COLO668 (cell line): ENCODE measurements around the gene GTPBP3.

Experiments used
- DNase-seq: peaks from one replicate; lab custom pipeline; 2025; ENCODE audit not compliant: unreplicated experiment; lab: John Stamatoyannopoulos, UW

GTPBP3 gene

DNA sequence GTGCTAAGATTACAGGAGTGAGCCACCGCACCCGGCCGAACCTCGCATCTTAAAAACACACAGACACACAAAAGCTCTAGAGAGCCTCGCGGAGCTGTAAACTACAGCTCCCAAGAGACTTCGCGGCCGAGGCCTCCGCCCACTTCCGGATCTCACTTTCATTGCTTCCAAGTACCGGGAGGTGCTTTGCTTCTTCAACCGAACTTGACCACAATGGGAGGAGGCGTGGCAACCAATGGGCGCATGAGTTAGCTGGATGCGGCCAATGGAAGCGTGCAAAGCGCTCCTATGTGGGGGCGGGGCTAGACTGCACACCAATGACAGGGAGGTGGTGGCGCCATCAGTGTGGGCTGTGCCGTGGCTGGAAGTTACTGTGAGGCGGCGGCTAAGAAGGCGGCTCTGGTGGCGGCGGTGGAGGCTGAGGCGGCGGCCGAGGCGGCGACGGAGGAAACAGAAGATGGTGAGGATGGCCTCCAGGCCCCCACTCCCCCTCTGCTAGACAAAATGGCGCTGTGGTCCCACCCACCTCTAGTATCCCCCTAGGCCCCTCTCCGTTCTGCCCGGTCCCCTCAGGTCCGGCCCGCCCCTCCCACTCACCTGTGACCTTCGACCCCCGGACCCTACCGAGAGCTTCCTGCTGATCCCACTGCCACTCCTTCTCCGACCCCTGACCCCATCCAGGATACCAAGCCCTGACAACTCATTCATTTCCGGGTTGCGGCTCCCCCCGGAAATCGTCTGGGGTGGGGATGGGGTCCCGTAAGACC lies 28.0 kb upstream of the GTPBP3 start, which contains the start of gene DDA1:
DDA1 (plus strand) TSS at position 366 of the 767 bp plus-strand sequence; CDS start at position 458, 92 bp downstream.
- DNase-seq: peak; percentile 98

DNA sequence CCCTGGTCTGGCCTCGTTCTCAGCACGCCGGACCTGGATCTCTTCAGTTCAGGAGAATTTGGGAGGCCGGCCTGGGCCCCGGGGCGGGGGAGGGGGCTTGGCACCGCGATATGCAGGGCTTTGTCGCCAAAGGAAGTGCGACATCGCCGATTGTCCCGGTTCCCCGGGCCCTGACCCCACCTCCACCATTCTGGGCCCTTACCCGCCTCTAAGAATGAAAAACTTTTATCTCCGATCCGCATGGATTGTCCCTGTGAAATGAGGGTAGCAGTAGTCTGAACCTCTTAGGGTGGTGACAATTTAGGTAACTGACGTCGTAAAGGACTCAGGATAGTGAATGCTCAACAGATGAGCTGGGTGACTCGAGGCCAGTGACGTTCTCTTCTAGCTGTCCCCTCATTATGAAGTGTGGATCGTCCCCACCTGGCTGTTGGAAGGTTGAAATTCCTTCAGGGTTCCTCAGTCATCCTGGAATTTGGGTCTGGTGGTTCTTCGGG lies 27.3 kb upstream of the GTPBP3 start:
- DNase-seq: no peak

DNA sequence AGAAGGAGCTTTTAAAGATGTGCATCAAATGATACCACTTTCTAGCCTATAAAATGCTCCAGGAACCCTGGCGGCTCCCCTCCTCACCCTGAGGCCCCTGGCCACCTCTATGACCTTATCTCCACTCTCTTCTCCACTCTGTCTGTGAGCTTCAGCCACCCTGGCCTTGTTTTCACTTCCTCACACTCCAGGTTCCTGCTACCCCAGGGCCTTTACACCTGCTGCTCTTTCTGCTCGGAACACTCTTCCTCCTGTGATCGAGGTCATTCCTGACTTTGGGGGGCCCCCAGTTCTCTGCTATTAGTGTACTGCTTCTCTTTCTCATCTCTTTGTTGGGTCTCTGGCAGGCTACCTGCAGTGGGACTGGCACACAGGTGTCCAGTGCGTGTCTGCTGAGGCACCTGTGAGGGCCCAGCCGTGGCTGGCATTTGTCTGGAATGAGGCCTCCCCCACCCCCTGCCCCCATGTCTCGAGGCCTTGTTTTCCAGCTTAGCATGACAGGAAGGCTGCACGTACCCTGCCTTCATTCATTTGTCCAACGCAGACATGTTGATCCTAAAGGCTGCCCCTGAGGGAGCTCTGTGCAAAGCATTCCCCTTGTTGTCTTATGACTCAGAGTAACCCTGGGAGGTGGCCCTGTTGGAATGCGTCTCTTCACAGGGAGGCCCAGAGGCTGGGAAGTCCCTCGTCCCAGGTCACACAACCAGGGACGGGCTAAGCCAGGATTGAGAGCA lies 25.7 kb upstream of the GTPBP3 start:
- no peak for DNase-seq

DNA sequence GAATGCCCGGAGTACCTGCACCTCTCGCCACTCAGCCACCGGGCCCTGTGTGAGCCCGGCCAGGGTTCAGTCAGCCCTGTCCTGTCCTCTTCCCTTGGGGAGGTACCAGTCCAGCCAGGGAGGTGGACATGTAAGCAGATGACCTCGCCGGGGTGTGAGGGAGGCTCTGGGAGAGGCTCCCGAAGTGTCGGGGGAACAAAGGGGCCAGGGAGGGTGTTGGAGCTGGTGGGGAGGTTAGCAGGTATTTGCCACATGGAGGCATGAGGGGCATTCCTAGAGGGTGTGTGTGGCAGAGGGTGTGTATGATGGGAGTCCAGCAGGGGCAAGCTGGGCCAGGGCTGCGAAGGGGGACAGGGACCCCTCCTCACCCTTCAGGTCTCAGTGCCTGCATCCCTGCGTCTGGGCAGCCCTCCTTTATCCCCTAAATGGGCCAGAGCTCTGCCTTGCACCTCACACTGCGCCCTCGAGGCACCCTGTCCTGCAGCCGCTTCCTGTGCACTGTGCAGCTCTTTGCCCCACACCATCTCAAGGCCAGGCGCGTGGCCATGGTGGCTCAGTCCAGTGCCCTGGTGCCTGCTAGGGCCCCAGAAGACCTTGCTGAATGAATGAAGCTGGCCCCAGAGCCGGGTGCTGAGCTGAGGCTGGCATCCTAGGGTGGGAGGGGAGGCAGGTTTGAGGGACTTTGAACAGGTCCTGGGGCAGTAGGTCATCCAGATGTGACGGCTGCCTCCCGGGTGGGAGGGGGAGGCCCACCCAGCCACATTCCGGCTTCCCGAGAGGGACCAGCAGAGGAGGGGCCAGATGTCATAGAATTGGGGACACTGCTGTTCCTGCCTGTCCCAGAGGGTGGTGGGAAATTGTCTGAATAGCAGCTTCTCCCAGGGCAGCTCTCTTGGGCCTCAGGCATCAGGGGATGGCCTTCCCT lies 24.9 kb upstream of the GTPBP3 start:
- DNase-seq: no peak

DNA sequence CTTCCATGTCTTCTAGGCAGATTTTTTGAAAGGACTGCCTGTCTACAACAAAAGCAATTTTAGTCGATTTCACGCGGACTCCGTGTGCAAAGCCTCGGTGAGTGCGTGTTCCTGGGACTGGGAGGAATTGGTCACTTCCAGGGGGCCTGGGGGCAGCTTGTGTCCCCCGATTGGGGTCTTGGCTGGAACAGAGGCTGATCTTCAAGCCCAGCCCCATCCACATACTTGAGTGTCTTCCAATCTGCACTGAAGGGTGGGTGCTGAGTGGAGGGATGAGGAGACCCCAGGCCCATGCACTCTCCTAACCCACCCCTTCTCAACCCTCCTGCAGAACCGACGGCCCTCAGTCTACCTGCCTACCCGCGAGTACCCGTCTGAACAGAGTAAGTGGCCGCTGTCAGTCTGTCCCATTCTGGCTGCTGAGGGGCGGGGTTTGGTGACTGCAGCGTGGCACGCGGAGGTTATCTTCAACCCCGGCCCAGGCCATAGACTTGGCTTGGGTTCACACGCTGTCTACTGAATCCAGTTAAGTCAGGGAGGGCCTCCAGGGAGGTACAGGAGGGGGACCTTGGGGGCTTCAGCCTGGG lies 23.3 kb upstream of the GTPBP3 start:
- no peak for DNase-seq

DNA sequence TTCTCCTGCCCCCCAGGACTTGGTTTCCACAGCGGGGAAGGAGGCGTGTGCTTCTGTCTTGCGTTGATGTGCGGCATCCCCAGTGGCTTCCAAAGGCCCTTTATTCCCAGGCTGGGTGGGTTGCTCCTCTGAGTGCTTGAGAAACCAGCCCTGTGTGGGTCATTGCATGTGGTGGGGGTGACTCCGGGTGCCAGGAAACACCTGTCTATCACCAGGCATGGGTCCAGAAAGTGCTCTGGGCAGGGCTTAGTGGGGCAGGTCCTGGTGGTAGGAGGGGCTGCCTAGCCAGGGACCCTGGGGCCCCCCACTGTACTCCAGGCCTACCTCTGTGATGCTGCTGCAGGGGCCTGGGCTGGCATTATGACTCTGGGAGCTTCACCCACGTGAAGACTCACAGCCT lies 18.4 kb upstream of the GTPBP3 start:
- DNase-seq: no peak

DNA sequence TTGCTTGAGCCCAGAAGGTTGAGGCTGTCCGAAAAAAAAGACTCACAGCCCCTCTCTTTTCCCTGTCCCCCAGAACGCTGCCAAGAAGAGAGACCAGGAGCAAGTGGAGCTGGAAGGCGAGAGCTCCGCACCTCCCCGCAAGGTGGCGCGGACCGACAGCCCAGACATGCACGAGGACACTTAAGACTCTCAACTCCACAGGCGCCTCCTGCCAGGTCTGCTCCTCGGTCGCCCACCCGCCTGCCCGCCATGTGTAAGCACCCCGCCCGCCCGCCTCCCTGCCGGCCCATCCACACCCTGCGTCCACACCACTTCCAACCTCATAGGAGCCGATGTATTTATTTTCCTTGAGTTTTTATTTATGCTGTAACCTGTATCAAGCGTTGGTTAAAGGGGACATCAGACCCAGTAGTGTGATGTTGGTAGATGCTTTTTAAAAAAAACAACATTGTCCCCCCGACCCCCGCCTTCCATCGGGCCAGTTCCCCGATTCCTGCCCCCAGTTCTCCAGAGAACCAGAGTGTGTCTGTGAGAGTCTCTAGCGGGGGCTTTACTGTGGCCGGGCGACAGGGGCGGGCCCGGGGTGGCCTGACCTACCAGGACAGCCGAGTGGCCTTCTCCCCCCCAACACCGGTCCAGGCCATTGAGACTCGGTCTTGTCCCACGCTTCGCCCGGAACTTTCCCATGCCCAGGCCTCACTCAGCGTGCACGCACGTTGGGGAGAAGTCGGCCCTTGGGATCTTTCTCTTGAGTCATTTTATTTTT lies 17.7 kb upstream of the GTPBP3 start:
- DNase-seq: no peak

DNA sequence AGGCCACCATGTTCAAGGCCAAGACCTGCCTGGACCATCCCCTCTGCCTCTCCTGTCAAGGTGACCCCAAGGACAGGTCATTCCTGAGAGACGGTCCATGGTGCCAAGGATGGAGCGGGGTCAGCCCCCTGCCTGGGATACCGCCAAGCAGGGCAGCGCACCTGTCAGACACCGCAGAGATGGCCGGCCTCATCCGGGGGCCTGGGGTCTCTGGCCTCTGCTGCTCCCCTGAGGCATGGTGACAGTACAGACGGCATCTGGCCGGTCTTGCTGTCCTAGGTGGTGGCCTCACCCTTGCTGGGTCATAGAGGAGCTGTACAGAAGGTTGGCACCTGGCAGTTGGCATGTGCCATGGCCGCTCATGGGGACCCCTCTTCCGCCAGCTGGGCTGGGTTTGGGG lies 16.9 kb upstream of the GTPBP3 start:
- DNase-seq: no peak

DNA sequence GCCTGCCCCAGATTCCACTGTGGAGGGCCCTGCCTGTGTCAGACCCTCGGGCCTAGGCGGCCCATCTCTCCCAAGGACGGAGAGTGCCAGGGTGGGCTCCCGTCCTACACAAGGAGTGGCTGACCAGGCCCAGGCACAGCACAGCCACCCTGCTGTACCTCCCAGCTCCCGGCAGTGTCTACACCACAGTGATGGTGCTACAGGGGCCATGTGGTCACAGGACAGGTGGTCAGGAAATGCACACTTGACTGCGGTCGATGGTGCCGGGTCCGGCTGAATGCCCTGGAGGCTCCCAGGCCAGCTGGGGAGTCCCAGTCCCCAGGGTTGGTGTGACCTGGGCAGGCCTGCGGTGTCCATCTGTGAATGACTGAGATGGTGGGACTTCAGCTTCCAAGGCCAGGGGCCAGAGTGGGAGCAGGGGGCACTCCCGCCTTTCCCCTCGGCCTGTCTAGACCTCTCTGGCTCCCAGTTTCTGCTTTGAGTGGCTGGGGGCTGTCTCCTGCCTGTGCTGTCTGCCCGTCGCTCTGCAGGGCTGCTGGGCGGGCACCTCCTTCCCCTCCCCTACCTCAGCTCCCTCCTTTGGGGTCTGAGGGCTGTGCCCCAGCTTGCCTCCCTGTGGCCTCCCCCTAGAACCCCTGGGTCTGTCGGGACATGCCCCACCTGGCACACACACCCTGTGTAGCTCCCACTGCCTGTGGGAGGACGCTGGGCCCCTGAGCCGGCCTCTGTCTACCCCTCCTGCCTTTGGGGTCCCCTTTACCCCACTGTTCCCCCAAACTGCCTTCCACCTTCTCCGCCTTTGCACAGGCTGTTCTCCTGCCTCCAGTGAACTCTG lies 15.5 kb upstream of the GTPBP3 start:
- no peak for DNase-seq

DNA sequence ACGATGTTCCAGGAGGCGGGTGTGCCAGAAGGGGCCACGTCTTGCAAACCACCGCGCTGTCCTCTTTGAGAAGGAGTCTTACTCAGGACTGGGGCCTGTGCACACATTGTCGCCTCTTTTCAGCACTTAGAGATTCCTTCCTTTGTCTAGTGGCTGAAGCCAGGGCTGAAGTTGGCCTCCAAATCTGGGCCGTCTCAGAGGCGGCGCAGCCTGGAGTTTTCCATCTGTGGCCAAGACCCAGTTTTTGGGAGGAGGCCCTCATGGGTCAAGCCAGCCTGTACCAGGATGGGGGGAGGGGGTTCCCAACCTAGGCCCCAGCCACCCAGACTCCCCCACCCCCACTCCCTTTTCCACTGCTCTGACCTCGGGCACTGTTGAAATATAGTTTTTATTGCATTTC lies 14.5 kb upstream of the GTPBP3 start:
- DNase-seq: no peak

DNA sequence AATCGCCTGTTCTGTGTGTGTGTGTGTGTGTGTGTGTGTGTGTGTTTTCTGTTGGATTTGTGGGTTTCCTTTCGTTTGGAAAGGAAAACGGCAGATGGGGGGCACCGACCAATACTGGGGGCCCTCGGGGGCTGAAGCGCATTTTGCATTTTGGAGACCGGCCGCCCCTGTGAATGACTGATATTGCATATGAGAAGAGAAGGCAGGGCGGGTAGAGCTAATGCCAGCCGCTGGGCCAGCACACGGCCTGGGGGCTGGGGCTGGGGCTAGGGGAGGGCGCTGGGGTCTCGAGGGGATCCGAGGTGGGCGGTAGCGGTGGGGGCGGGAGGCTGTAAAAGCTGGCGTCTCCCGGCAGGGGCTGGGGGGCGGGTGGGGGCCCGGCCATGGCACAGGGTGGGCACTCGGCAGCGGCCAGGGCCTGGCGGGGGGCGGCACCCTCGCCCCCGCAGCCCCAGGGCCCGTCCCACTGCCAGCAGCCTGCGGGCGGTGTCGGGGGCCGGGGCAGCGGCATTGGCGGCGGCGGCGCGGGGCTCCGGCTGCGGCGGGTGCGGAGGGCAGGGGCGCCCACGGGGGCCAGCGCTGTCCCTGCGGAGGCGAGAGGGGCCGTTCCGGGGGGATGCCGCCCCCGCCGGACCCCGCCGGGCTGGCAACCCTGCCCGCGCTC lies 13.9 kb upstream of the GTPBP3 start:
- no peak for DNase-seq

DNA sequence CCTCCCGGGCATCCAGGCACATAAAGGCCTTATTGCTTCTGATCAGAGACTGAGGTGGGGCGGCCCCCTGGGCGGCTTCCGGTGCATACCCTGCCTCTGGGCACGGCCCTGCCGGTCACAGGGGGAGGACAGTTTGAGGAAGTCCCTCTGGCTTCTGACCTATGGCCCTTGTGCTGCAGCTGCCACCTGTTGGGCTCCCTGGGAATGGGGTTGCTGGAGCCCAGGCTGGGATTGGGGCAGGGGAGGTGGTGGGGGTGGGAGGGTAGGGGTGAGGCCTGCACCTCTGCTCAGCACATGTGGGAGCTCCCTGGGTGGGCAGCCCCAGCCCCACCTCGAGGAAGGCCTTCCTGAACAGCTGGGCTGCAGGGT lies 13.4 kb upstream of the GTPBP3 start:
- DNase-seq: no peak

DNA sequence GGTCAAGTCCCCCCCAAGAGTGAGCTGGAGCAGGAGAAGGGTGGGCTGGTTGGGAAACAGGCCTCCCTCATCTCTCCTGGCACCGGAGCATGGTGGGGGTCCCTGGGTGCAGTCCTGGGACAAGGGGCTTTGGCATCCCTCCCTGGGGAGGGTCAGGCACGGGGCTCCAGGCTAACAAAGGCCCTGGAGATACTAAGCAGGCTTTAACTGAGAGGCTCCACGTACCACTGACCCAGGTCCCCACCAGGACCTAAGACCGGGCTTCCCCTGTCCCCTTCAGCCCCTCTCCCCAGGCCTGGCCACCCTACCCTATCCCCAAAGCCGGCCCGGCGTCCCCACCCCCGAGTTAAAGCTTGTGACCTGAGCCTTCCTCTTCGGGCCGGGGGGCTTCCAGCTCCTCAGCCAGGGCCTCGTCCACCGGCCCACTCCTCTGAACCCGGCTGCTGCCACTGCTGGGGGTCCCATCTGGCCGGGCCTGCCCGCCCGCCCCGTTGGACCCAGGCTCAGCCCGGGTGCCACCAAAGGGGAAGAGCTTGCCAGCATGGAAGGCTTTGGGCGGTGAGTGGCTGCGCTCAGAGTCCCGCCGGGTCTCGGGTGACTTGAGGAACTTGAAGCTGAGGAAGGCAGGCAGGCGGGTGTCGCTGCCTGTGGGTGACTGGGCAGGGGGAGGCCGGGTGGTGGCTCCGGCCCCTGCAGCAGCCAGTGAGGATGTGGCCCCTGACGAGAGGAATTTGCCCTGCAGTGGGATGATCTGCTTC lies 12.8 kb upstream of the GTPBP3 start:
- DNase-seq: no peak

DNA sequence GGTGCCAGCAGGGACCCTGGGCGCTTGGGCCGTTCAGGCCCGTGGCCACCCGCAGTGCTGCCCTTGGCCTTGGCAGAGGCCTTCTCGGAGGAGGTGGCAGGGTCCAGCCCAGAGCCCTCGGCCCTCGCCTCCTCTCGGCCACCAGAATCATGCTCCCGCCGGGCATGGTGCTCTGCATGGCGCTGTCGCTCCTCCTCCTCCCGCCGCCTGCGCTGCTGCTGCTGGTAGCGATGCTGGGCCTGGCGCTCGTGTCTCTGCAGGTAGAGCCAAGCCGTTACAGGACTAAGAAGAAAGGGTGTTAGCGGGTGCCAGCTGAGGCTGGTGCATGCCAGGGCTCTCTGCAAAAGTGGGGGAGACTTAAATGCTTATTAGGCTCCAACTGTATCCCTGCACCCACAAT lies 12.2 kb upstream of the GTPBP3 start:
- no peak for DNase-seq

DNA sequence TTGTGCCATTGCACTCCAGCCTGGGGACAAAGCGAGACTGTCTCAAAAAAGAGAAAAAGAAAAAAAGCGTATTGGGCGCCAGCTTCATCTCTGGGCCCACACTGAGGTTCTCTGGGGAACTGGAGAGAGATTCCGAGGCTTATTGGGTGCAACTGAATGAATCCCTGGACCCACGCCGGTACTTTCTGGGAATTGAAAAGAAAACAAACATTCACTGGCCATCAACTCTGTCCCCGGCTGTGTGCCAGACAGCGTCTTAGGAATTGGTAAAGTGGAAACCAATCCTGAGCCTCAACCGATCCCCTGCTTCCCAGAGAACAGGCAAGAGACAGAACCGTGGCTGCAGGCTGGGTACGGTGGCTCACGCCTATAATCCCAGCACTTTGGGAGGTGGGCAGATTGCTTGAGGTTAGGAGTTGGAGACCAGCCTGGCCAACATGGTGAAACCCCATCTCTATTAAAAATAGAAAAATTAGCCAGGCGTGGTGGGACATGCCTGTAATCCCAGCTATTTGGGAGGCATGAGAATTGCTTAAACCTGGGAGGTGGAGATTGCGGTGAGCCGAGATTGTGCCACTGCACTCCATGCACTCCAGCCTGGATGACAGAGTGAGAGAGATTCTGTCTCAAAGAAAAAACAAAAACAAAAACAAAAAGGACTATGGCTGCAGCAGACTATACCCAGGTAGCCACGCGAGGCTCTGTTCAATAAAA lies 11.3 kb upstream of the GTPBP3 start:
- DNase-seq: no peak

DNA sequence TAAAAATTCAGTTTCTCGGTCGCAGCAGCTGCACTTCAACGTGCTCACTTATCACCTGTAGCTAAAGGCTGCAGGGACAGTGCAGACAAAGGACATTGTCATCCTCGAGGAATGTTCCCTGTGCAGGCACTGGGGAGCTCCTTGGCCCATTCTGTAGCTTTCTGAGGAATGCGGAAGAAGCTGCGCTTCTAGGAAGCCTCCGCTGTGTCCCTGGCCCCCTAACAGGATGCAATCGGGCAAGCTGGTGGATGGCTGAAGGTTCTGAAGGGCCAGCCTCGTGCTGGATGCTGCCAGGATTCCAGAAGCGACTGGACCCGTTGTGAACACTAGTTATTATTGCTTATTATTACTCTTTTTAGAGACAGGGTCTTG lies 10.8 kb upstream of the GTPBP3 start:
- DNase-seq: no peak

DNA sequence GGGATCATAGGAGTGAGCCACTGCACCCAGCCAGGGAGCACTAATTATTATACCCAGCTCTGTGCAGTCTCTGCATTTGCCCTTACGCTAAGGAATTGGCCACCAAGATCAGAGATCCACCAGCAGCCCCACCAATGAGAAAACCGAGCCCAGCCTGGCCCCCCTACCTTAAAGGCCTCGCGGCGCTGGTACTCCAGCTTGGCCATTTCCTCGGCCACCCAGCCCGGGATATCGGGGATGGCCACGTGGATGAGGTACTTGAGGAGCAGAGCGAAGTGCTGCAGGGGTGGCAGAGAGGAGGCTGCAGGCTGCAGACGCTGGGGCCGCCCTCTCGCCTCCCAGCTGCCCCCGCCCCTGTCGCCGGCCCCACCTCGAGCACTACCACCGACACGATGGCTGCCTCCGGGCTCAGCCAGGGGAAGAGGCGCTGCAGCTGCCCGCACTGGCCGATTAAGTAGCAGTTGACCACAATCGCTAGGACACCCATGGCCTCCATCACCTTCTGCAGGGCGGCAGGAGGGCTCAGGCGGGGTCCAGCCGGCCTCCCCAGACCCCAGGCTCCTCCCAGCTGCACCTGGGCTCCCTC lies 10.2 kb upstream of the GTPBP3 start:
- no peak for DNase-seq
